HepG2 (cell line): Measurements from ENCODE around the gene CCDC106. TPM values are rescaled to one million over a fixed set of nuclear protein-coding genes. Genes with fewer than 3 reads are reported as not detected.

ENCODE experiments used
- ATAC-seq: fragments of 200-7000 bp; cut with Tn5 transposase; 3 replicates; pipeline ENCODE4 v1.9.1; 2020; ENCODE audit warnings: mild to moderate bottlenecking, moderate library complexity
- BruUV-seq: library from RNA; stranded (reverse); fragments of 400-500 nt; replicated peaks from 2 replicates; lab custom pipeline; 2021; lab: Mats Ljungman, UMichigan
- CTCF ChIA-PET: fragments of 300-600 bp; formaldehyde crosslinking; extraction: SDS; loops from one replicate; lab custom pipeline; 2021; ENCODE audit warnings: low total read pairs, inconsistent platforms, low intra/inter-chr PET ratio; lab: Yijun Ruan, JAX
- POLR2A ChIA-PET: fragments of 350-600 bp; sonication (Branson Sonifier 250); formaldehyde crosslinking; loops from one replicate; lab custom pipeline; 2020; ENCODE audit warnings: antibody characterized with exemption, inconsistent platforms; lab: Yijun Ruan, JAX
- DNase-seq: peaks from one replicate; pipeline ENCODE4 v3.0.0-alpha.2; 2015; ENCODE audit warnings: low spot score
- FAIRE-seq: peaks from 3 replicates; lab custom pipeline; 2011; peaks lifted over from hg19 to GRCh38; lab: Jason Lieb, UNC
- H2AFZ ChIP-seq: one replicate; pipeline ENCODE4 v1.6.1; 2011; ENCODE audit warnings: low read length, inconsistent platforms
- H3K27ac ChIP-seq: fragments of 300-600 bp; 3 replicates; pipeline ENCODE4 v1.8.0; 2011; ENCODE audit warnings: mixed run types, mild to moderate bottlenecking, mixed read lengths, low read length, inconsistent platforms; ENCODE audit not compliant: insufficient read depth; ENCODE audit errors: extremely low read length
- H3K27me3 ChIP-seq, 2 experiments: fragments of 200-600 bp in 1 of 2; 2 replicates in 1 of 2; 3 replicates in 1 of 2; pipeline versions ENCODE4 v1.6.0 to v1.8.0; 2011; ENCODE audit warnings: low read length in 2 of 2, mild to moderate bottlenecking in 2 of 2, moderate library complexity in 2 of 2, inconsistent platforms in 1 of 2; ENCODE audit not compliant: insufficient read depth in 2 of 2, control insufficient read depth in 1 of 2
- H3K36me3 ChIP-seq, 2 experiments: fragments of 200-600 bp in 1 of 2; replicated peaks in 1 of 2; 2 replicates in 1 of 2; 3 replicates in 1 of 2; pipeline versions ENCODE4 v1.5.1 to v1.8.0; 2011; ENCODE audit warnings: low read length in 2 of 2, inconsistent platforms in 1 of 2; ENCODE audit not compliant: insufficient read depth in 2 of 2, control insufficient read depth in 1 of 2
- H3K4me1 ChIP-seq: 2 replicates; pipeline ENCODE4 v1.5.1; 2012; ENCODE audit warnings: low read length, inconsistent platforms; ENCODE audit not compliant: insufficient read depth
- H3K4me2 ChIP-seq: 2 replicates; pipeline ENCODE4 v1.6.0; 2011; ENCODE audit warnings: low read depth, low read length, inconsistent platforms
- H3K4me3 ChIP-seq, 3 experiments: fragments of 200-600 bp in 1 of 3; sonication (generic), shearing (Covaris generic) in 1 of 3; replicated peaks in 1 of 3; 2 replicates each; pipeline ENCODE4 v1.5.1; 2011 to 2016; ENCODE audit warnings: low read length in 3 of 3, inconsistent platforms in 2 of 3, low read depth in 2 of 3, mild to moderate bottlenecking in 2 of 3, control low read depth in 1 of 3, mixed read lengths in 1 of 3; ENCODE audit not compliant: insufficient read depth in 1 of 3
- H3K79me2 ChIP-seq: one replicate; pipeline ENCODE4 v1.6.1; 2011; ENCODE audit warnings: low read length, inconsistent platforms; ENCODE audit not compliant: insufficient read depth
- H3K9ac ChIP-seq: 2 replicates; pipeline ENCODE4 v1.6.0; 2011; ENCODE audit warnings: mild to moderate bottlenecking, low read depth, low read length, inconsistent platforms; ENCODE audit not compliant: insufficient read depth
- H3K9me3 ChIP-seq: 2 replicates; pipeline ENCODE4 v1.5.1; 2012; ENCODE audit warnings: mild to moderate bottlenecking, low read length
- H4K20me1 ChIP-seq: 2 replicates; pipeline ENCODE4 v1.6.0; 2011; ENCODE audit warnings: inconsistent platforms, mild to moderate bottlenecking, low read length, moderate library complexity; ENCODE audit not compliant: insufficient read depth
- ATAD3A ChIP-seq: sonication (generic); formaldehyde crosslinking; IDR thresholded peaks from 2 replicates; pipeline ENCODE4 v1.4.0; 2020; ENCODE audit warnings: missing genetic modification reagents
- GATA4 ChIP-seq: sonication (generic); IDR thresholded peaks from 2 replicates; pipeline ENCODE4 v1.6.1; 2016; ENCODE audit warnings: antibody characterized with exemption, low read depth, borderline replicate concordance
- NAIF1 ChIP-seq: sonication (generic); formaldehyde crosslinking; IDR thresholded peaks from 2 replicates; pipeline ENCODE4 v1.5.0; 2020; ENCODE audit warnings: mild to moderate bottlenecking, missing genetic modification reagents, borderline replicate concordance
- PBX2 ChIP-seq: IDR thresholded peaks from 2 replicates; pipeline ENCODE4 v1.6.1; 2016; ENCODE audit warnings: control low read depth
- RARG ChIP-seq: sonication (generic); formaldehyde crosslinking; IDR thresholded peaks from 2 replicates; pipeline ENCODE4 v1.4.0; 2020; ENCODE audit warnings: low read depth, mild to moderate bottlenecking, missing genetic modification reagents
- SETDB1 ChIP-seq: sonication (generic); formaldehyde crosslinking; IDR thresholded peaks from 2 replicates; pipeline ENCODE4 v1.5.1; 2020; ENCODE audit warnings: missing genetic modification reagents, mild to moderate bottlenecking, borderline replicate concordance
- SYNCRIP ChIP-seq: fragments of 200-400 bp; formaldehyde crosslinking; IDR thresholded peaks from 2 replicates; pipeline ENCODE4 v1.6.1; 2018; ENCODE audit warnings: mild to moderate bottlenecking, low read depth, low read length; ENCODE audit not compliant: insufficient read depth
- ZBTB33 ChIP-seq: sonication (generic); formaldehyde crosslinking; IDR thresholded peaks from 2 replicates; pipeline ENCODE4 v1.4.0; 2020; ENCODE audit warnings: missing genetic modification reagents
- ZNF570 ChIP-seq: sonication (generic); formaldehyde crosslinking; IDR thresholded peaks from 2 replicates; pipeline ENCODE4 v1.4.0; 2020; ENCODE audit warnings: mild to moderate bottlenecking, missing genetic modification reagents, borderline replicate concordance
- WGBS: methylation state at CpG from one replicate; pipeline ENCODE4 v1.1.6; 2017; ENCODE audit warnings: low lambda C conversion rate; 5-methylcytosine and 5-hydroxymethylcytosine counted together
- in situ Hi-C: cut with HindIII; loops from 2 replicates; pipeline ENCODE4 v1.10.0; 2017; ENCODE audit warnings: low pct_unique_long_range_greater_than_20kb; ENCODE audit not compliant: extremely low pct_ligation_motif_present
- intact Hi-C: fragments of 100-400 bp; cut with micrococcal nuclease; formaldehyde crosslinking; loops from one replicate; pipeline ENCODE4 v1.10.0; 2022; ENCODE audit not compliant: unreplicated experiment
- polyA plus RNA-seq, 8 experiments: library from polyadenylated mRNA; depleted of rRNA in 3 of 8; stranded (reverse) in 7 of 8; unstranded in 1 of 8; fragments of >200 nt; fragmentation: Illumina TruSeq in 4 of 8; extraction: Trizol in 4 of 8; gene quantifications; 2 replicates each; pipeline versions ENCODE4 v1.2.1 to v1.2.3, GENCODE V29; 2011 to 2016; ENCODE audit warnings: low read depth in 4 of 8, missing spikeins in 1 of 8, mixed read lengths in 1 of 8; ENCODE audit not compliant: insufficient read depth in 1 of 8
- total RNA-seq, 5 experiments: library from RNA; depleted of rRNA; stranded (reverse); fragments of >200 nt; fragmentation: Illumina TruSeq; extraction: Trizol; gene quantifications; 2 replicates each; pipeline ENCODE4 v1.2.3, GENCODE V29; 2016; ENCODE audit warnings: low read depth in 1 of 5

CCDC106 gene
- total and polyA plus RNA-seq, 2 of the 13 experiments (the other 11 are each of a cell fraction or from before 2014, with no cell fraction given) = 4.7 to 8.8 TPM

- POLR2A ChIA-PET = no interaction called here
- Histone ChIP-seq H3K4me2 (no peak overlapping the region), H3K4me1 (peaks cover 30% of the 10 kb centered on the region), H4K20me1 (peaks cover 28% of the 10 kb centered on the region), H2AFZ (no peak overlapping the region), H3K9ac (no peak overlapping the region), H3K79me2 (peaks cover 64% of the 10 kb centered on the region), H3K4me3 (no peak overlapping the region), H3K36me3 (peaks cover 25 to 48% of the 10 kb centered on the region in 2 experiments; a peak in 4 of 5 replicates), H3K9me3 (no peaks in the 10 kb centered on the region), H3K27ac (no peak overlapping the region), H3K27me3 (no peaks in the 10 kb centered on the region; a peak in 1 of 5 replicates)
- no TSS peak for BruUV-seq
- CTCF ChIA-PET = no interaction called here
- in situ Hi-C loops = no loop called here
- ATAC-seq (no peak), FAIRE-seq (no peak), DNase-seq (no peak)
- TF ChIP-seq ZBTB33 (0 out of 2 replicates have a peak, but pooled peaks have one; percentile 52), PBX2 (CRISPR knock-in tag) (no peak)
- intact Hi-C loops = no loop called here
- WGBS = 95% methylated on average over 9 of the region's 9 CpGs
Measured at GRCh38 chr19:55673465-55673864, 25.5 kb downstream of the CCDC106 start.

GRCh38 chr19:55673889-55674288 lies 25.9 kb downstream of the CCDC106 start:
- no peak for ATAC-seq
- CTCF ChIA-PET = no interaction called here
- Histone ChIP-seq H2AFZ (no peak overlapping the region), H3K4me2 (peak overlapping the region; percentile 58; the same call in 1 of the 2 replicates), H3K4me1 (peaks cover 34% of the 10 kb centered on the region), H3K27me3 (no peaks in the 10 kb centered on the region; a peak in 1 of 5 replicates), H4K20me1 (peaks cover 28% of the 10 kb centered on the region)
- BruUV-seq = no TSS peak
- POLR2A ChIA-PET = interaction anchor here (1.3 to 1.5 kb wide), 2 partner anchors 10 to 19 kb away, joined by 4 to 7 read pairs; partner anchors contain the start of gene U2AF2
- WGBS = 96% methylated on average over 13 of the region's 15 CpGs
- in situ Hi-C loops (no loop called here), intact Hi-C loops (no loop called here)
- no peak for TF ChIP-seq ZNF570 (CRISPR knock-in tag)
- no peak for TF ChIP-seq NAIF1 (CRISPR knock-in tag)
- TF ChIP-seq RARG (CRISPR knock-in tag) = no peak
- no peak for TF ChIP-seq SETDB1
- TF ChIP-seq ATAD3A (CRISPR knock-in tag) = no peak
- TF ChIP-seq SYNCRIP = no peak
- TF ChIP-seq GATA4 = no peak
- TF ChIP-seq, all 625 proteins: peak for 0
- no peak for DNase-seq
- H3K36me3 ChIP-seq = peaks cover 27 to 48% of the 10 kb centered on the region in 2 experiments; a peak in 4 of 5 replicates
- 0 out of 2 replicates have a peak overlapping the region, but pooled peaks have one; percentile 94 for H3K9ac ChIP-seq
- no peak overlapping the region for H3K27ac ChIP-seq
- H3K79me2 ChIP-seq = peaks cover 68% of the 10 kb centered on the region
- H3K4me3 ChIP-seq = no peak overlapping the region
- no peak for FAIRE-seq
- no peaks in the 10 kb centered on the region for H3K9me3 ChIP-seq
